ENCODE measurements around the gene FHAD1.

DNA sequence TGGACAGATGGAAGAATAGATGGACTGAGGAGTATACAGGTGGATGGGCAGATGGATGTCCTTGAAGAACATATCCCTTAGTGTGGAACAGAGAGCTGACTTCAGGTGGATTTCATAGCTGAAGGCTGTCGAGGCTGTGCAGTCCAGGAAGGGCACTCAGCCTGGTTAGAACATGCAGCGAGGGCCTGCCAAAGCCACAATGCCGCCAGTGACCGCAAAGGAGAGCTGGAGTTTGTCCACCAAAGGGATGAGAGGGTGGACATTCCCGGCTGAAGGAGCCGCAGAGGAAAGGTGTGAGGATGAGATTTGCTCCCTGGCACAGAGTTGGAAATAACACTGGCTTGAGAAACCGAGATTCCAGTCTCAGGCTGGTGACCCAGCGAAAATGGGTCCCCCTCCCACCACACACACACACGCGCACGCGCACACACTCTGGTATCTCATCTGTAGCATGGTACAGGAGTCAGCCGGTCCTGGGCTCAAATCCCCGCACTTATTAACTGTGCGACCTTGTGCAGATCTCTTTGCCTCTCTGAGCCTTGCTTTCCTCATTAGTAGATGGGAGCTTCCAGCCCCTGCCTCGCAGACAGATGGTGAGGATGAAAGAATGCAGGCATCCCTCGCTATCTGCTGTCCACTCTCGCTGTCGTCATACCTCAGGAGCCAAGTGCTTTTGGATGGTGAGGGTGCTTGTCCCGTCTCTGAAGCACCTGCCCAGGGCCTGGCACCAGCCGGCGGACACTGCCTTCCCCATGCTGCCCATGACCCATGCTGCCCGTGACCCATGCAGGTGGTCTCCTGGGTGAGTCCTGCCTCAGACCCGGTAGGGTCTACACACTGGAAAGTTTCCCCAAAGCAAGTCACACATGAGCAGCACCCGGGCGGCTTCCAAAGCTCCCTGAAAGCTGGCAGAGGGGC, 135.8 kb downstream of the FHAD1 start:
- TF ChIP-seq POLR2A (IDR thresholded peaks at IDR 0.05) = no peak
- TF ChIP-seq, protein P1, sequence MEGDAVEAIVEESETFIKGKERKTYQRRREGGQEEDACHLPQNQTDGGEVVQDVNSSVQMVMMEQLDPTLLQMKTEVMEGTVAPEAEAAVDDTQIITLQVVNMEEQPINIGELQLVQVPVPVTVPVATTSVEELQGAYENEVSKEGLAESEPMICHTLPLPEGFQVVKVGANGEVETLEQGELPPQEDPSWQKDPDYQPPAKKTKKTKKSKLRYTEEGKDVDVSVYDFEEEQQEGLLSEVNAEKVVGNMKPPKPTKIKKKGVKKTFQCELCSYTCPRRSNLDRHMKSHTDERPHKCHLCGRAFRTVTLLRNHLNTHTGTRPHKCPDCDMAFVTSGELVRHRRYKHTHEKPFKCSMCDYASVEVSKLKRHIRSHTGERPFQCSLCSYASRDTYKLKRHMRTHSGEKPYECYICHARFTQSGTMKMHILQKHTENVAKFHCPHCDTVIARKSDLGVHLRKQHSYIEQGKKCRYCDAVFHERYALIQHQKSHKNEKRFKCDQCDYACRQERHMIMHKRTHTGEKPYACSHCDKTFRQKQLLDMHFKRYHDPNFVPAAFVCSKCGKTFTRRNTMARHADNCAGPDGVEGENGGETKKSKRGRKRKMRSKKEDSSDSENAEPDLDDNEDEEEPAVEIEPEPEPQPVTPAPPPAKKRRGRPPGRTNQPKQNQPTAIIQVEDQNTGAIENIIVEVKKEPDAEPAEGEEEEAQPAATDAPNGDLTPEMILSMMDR (IDR thresholded peaks at IDR 0.05) = no peak

Measured in thyroid gland (tissue), 4 donors.